HG03342 (cell line): ENCODE data around the gene PRKCH.
"Not testable (repeated sequence)": the region's sequence is repeated elsewhere in the genome, so short reads cannot be mapped to it uniquely, and the experiment has no call there.

Experiments used
- ATAC-seq: cut with Tn5 transposase; IDR thresholded peaks from one replicate; pipeline ENCODE4 v1.9.1; 2021; ENCODE audit warnings: mild to moderate bottlenecking, moderate library complexity; ENCODE audit not compliant: unreplicated experiment

The PRKCH gene

GRCh38 chr14:61451491-61451890 lies 130.1 kb downstream of the PRKCH start:
- ATAC-seq: no peak

GRCh38 chr14:61451891-61452400 lies 130.6 kb downstream of the PRKCH start:
- no peak for ATAC-seq

- no peak for ATAC-seq
These were observed 131.1 kb downstream of the PRKCH start for GRCh38 chr14:61452452-61452851.

GRCh38 chr14:61453103-61453767 lies 131.9 kb downstream of the PRKCH start:
- ATAC-seq: no peak

DNA sequence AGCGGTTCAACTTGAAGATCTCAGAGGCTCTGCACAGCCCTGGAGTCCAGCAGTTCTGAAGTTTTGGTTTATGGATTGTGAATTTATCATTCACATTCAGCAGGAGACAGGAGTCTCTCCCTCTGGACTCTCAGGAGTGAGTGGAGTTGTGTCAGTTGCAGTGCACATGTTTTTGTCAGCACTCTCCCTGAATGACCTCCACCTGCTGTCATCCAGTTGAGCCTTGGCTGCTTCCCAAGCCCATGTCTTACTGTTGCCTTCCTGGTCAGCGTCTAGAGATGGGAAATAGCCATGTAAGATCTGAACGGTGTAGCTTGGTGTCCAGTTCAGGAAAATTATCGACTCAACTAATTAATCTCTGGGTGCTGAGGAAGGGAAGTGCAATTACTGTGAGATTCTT lies 133.2 kb downstream of the PRKCH start:
- no peak for ATAC-seq

- ATAC-seq: no peak
These were observed 134.0 kb downstream of the PRKCH start for GRCh38 chr14:61455351-61455750.

GRCh38 chr14:61456720-61457119 lies 135.3 kb downstream of the PRKCH start:
- peak; percentile 71 for ATAC-seq

DNA sequence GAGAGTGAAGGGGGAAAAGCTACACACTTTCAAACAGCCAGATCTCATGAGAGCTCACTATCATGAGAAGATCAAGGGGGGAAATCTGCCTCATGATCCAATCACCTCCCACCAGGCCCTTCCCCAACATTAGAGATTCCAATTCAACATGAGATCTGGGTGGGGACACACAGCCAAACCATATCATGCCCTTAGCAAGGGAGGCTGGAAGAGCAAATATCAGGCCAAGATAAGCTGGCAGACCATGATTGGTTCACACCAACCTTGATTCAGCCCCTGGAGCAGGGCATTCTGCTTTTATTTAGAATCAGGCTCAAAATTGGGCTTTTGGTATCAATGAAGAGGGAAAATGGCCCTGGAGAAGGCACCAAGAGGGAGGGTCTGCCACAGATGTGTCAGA lies 137.4 kb downstream of the PRKCH start:
- no peak for ATAC-seq

GRCh38 chr14:61459229-61459628 lies 137.8 kb downstream of the PRKCH start:
- no peak for ATAC-seq

DNA sequence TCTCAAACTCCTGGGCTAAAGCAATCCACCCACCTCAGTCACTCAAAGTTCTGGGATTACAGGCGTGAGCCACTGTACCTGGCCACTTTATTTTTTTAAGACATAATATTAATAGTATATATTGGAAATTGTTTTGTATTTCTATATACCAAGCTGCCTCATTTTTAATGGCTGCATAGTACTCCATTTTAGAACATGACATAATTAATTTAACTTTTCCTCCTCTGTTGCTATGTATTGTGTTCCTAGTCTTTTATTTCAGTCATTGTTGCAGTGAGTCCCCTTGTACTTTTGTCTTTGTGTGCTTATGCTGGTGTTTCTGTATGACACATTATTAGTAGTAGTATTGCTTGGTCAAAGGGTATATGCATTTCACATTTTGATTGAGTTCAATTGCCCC lies 138.7 kb downstream of the PRKCH start:
- ATAC-seq: no peak

GRCh38 chr14:61460718-61461611 lies 139.6 kb downstream of the PRKCH start:
- ATAC-seq: no peak

GRCh38 chr14:61461808-61462275 lies 140.5 kb downstream of the PRKCH start:
- no peak for ATAC-seq

DNA sequence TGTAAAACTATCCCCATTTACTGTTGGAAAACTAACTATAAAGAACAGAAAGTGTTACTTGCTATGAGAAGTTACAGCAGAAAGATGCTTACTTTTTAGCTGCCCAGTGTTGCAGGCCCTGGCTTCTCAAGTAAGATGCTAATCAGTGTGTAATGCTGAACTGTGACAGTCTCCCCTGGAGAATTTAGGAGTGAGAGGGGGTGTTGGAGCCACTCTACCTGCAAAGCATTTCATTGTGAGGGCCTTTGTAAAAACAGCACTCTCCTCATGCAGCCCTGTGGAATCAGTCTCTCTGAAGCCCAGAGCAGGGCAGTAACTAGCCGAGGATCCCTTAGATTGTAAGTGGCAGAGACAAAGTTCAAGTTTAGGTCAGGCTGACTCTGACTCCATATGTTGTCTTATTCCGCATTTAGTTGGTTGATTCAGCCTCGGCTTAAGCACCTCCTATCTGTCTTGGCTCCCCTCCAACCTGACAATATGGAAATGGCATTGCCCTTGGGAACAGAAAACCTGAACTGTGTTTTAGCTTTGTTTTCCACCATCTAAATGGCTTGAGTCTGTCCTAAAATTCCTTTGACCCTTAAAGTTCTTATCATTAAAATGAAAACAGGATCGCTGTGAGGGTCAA lies 141.3 kb downstream of the PRKCH start:
- no peak for ATAC-seq

DNA sequence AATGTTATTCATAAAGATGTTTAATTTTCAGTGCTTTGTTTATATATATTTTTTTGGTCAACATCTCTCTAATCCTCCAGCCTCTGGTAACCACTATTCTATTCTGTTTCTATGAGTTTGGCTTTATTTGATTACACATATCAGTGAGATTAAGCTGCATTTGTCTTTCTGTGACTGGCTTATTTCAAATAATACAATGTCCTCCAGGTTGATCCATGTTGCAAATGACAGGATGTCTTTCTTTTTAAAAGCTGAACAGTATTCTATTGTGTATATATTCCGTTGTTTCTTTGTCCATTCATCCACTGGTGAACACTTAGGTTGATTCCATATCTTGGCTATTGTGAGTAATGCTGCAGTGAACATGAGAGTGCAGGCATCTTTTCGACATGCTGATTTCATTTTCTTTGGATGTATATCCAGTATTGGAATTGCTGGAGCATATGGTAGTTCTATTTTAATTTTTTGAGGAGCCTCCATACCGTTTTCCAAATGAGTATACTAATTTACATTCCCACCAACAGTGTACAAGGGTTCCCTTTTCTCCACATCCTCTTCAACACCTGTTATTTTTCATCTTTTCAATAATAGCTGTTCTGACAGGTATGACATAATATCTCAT lies 142.4 kb downstream of the PRKCH start:
- no peak for ATAC-seq

- not testable (repeated sequence) for ATAC-seq
These were observed 143.4 kb downstream of the PRKCH start for GRCh38 chr14:61464539-61465320.

GRCh38 chr14:61466249-61466904 lies 145.0 kb downstream of the PRKCH start:
- no peak for ATAC-seq

DNA sequence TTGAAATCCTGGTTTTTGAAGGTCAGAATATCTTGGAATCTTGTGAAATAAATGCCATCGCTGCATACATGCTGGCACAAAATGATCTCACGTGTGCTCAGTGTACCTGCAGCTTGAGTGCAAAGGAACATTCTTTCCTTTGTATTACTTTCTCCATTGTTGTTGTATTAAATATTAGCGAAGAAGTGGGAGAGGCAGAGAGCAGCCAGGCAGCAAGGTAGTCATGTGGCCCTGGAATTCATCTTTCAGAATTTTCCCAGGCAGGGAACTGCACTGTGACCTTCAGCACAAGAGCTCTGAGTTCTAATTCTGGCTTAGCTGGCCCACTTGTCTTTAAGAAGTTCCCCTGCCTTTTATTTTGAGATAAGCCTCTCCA lies 145.5 kb downstream of the PRKCH start:
- no peak for ATAC-seq

DNA sequence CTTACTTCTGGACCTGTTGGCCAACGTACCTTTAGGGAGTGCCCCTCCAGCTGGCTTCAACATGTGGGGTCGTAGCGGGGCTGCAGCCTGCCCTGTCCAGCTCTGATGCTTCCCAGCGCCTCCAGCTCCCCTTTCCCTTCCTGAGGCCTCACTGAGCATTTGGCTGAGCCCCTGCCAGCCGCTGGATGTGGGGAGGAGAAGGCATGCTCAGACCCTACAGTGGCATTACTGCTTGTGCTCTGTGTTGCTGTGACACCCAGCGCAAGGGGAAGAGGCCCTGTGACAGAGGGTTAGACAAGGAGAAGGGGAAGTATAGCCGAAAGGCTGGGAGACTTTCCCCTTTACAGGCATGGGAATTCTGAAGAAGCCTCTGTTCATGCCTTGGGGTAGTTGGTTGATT lies 145.9 kb downstream of the PRKCH start:
- no peak for ATAC-seq

GRCh38 chr14:61468063-61468825 lies 146.9 kb downstream of the PRKCH start:
- ATAC-seq: no peak
